A673 (cell line): ENCODE data around the gene ACOXL.

Experiments used
- CTCF ChIP-seq: fragments of 300-800, 200-600 bp; sonication (generic); conservative IDR thresholded peaks from 2 replicates; pipeline ENCODE4 v1.5.1; 2017; ENCODE audit warnings: low read depth, mild to moderate bottlenecking, antibody characterized with exemption, low read length, moderate library complexity, mixed read lengths
- EZH2 ChIP-seq: fragments of 200-600 bp; sonication (generic); IDR thresholded peaks from 2 replicates; pipeline ENCODE4 v1.6.1; 2017; ENCODE audit warnings: borderline replicate concordance, low read depth, mild to moderate bottlenecking, mixed read lengths, antibody characterized with exemption, low read length; ENCODE audit not compliant: poor library complexity, severe bottlenecking

- TF ChIP-seq CTCF = no peak
- no peak for TF ChIP-seq EZH2
Measured at GRCh38 chr2:111122631-111123421, 390.5 kb downstream of the ACOXL start.
